ENCODE measurements around the gene MDH1B. TPM values are rescaled to one million over a fixed set of nuclear protein-coding genes. Genes with fewer than 3 reads are reported as not detected.

MDH1B gene
- total RNA-seq, 1 donor from 2014 or later = 0.32 TPM

- intact Hi-C loops (cut with micrococcal nuclease) = no loop called here
Observed at GRCh38 chr2:206698811-206699210, 66.3 kb downstream of the MDH1B start.

GRCh38 chr2:206696910-206697309 lies 68.2 kb downstream of the MDH1B start:
- intact Hi-C loops (cut with micrococcal nuclease) = no loop called here

GRCh38 chr2:206693399-206694137 lies 71.6 kb downstream of the MDH1B start:
- intact Hi-C loops (cut with micrococcal nuclease) = loop anchor here (1.0 kb wide), 2 partner anchors 88 to 782 kb away; no protein-coding TSS in a partner anchor

GRCh38 chr2:206692971-206693370 lies 72.2 kb downstream of the MDH1B start:
- intact Hi-C loops (cut with micrococcal nuclease) = loop anchor here (1.0 kb wide), 2 partner anchors 88 to 782 kb away; no protein-coding TSS in a partner anchor

- intact Hi-C loops (cut with micrococcal nuclease) = no loop called here
Observed at GRCh38 chr2:206688990-206689389, 76.1 kb downstream of the MDH1B start.

- intact Hi-C loops (cut with micrococcal nuclease) = no loop called here
Observed at GRCh38 chr2:206688453-206688852, 76.7 kb downstream of the MDH1B start.

Other genes starting within 250 kb of the MDH1B start
- not detected in 2 replicates for gene FAM237A, start 122.8 kb downstream of the MDH1B start, total RNA-seq
- not detected in 2 replicates for gene DYTN, start 46.9 kb downstream of the MDH1B start, total RNA-seq
- 24.0 and 25.1 TPM in 2 replicates for gene FASTKD2, start 278 bp upstream of the MDH1B start, total RNA-seq
- not detected in 2 replicates for gene CPO, start 174.2 kb upstream of the MDH1B start, total RNA-seq